ENCODE data around the gene ENGASE.

ENGASE gene

GRCh38 chr17:79091226-79091670 is 16.6 kb downstream of the ENGASE start:
- DNase-seq (ENCODE audit: low read depth, low spot score): no peak

- no peak for DNase-seq (ENCODE audit: low read depth, low spot score)
Observed at GRCh38 chr17:79092567-79092966, 17.9 kb downstream of the ENGASE start.

- DNase-seq (ENCODE audit: low read depth, low spot score): no peak
Observed at GRCh38 chr17:79093270-79093669, 18.6 kb downstream of the ENGASE start.

GRCh38 chr17:79094261-79094660 is 19.6 kb downstream of the ENGASE start:
- DNase-seq (ENCODE audit: low read depth, low spot score): no peak

GRCh38 chr17:79095345-79096055 is 20.9 kb downstream of the ENGASE start:
- DNase-seq (ENCODE audit: low read depth, low spot score): no peak

- DNase-seq (ENCODE audit: low read depth, low spot score): no peak
Observed at GRCh38 chr17:79096477-79096876, 21.9 kb downstream of the ENGASE start.

- DNase-seq (ENCODE audit: low read depth, low spot score): no peak
Observed at GRCh38 chr17:79097226-79098055, 22.8 kb downstream of the ENGASE start.

- DNase-seq (ENCODE audit: low read depth, low spot score): no peak
Observed at GRCh38 chr17:79098282-79098867, 23.8 kb downstream of the ENGASE start.

- DNase-seq (ENCODE audit: low read depth, low spot score): no peak
Observed at GRCh38 chr17:79100405-79100804, 25.8 kb downstream of the ENGASE start.

GRCh38 chr17:79101111-79101673 is 26.6 kb downstream of the ENGASE start:
- no peak for DNase-seq (ENCODE audit: low read depth, low spot score)

GRCh38 chr17:79102214-79102613 is 27.6 kb downstream of the ENGASE start:
- no peak for DNase-seq (ENCODE audit: low read depth, low spot score)

- DNase-seq (ENCODE audit: low read depth, low spot score): no peak
Observed at GRCh38 chr17:79104898-79105600, 30.4 kb downstream of the ENGASE start.

- no peak for DNase-seq (ENCODE audit: low read depth, low spot score)
Observed at GRCh38 chr17:79105937-79106336, 31.3 kb downstream of the ENGASE start.

GRCh38 chr17:79106958-79107357 is 32.3 kb downstream of the ENGASE start:
- DNase-seq (ENCODE audit: low read depth, low spot score): no peak

GRCh38 chr17:79107499-79108231 is 33.0 kb downstream of the ENGASE start:
- no peak for DNase-seq (ENCODE audit: low read depth, low spot score)

GRCh38 chr17:79108232-79108850 is 33.7 kb downstream of the ENGASE start:
- no peak for DNase-seq (ENCODE audit: low read depth, low spot score)

- no peak for DNase-seq (ENCODE audit: low read depth, low spot score)
Observed at GRCh38 chr17:79108870-79109269, 34.2 kb downstream of the ENGASE start.

- no peak for DNase-seq (ENCODE audit: low read depth, low spot score)
Observed at GRCh38 chr17:79109584-79109983, 35.0 kb downstream of the ENGASE start.

- no peak for DNase-seq (ENCODE audit: low read depth, low spot score)
Observed at GRCh38 chr17:79111097-79111496, 36.5 kb downstream of the ENGASE start.

- no peak for DNase-seq (ENCODE audit: low read depth, low spot score)
Observed at GRCh38 chr17:79112471-79112870, 37.8 kb downstream of the ENGASE start.

All from iPS DF 19.7 (cell line).